22Rv1 (cell line): ENCODE measurements around the gene PARP12.

ENCODE experiments used
- ZFX ChIP-seq: fragments of 450-650 bp; IDR thresholded peaks from 2 replicates; pipeline ENCODE4 v1.6.1; 2017; ENCODE audit warnings: antibody characterized with exemption, borderline replicate concordance
- TF ChIP-seq, protein P1 (sequence below): fragments of 450-650 bp; IDR thresholded peaks from 2 replicates; pipeline ENCODE4 v1.5.1; 2017; ENCODE audit warnings: mild to moderate bottlenecking

DNA sequence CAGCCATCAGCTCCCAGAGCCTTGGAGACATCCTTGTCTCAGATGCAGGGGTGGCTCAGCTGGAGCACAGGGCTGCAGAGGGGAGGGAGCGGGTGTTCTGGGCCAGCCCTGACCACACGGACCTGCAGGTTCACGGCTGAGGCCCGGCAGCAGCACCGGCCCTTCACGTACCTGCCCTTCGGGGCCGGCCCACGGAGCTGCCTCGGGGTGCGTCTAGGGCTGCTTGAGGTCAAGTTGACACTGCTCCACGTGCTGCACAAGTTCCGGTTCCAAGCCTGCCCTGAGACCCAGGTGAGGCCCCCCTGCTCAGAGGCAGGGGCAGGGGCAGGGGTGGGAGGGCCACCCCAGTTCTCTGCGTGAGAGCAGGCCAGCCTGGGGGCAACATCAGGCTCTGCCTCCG lies 45.2 kb downstream of the PARP12 start:
- TF ChIP-seq, protein P1, sequence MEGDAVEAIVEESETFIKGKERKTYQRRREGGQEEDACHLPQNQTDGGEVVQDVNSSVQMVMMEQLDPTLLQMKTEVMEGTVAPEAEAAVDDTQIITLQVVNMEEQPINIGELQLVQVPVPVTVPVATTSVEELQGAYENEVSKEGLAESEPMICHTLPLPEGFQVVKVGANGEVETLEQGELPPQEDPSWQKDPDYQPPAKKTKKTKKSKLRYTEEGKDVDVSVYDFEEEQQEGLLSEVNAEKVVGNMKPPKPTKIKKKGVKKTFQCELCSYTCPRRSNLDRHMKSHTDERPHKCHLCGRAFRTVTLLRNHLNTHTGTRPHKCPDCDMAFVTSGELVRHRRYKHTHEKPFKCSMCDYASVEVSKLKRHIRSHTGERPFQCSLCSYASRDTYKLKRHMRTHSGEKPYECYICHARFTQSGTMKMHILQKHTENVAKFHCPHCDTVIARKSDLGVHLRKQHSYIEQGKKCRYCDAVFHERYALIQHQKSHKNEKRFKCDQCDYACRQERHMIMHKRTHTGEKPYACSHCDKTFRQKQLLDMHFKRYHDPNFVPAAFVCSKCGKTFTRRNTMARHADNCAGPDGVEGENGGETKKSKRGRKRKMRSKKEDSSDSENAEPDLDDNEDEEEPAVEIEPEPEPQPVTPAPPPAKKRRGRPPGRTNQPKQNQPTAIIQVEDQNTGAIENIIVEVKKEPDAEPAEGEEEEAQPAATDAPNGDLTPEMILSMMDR, result no peak
- TF ChIP-seq ZFX, result no peak
